Measurements from ENCODE around the gene SULT1A3.

- TF ChIP-seq, protein P1, sequence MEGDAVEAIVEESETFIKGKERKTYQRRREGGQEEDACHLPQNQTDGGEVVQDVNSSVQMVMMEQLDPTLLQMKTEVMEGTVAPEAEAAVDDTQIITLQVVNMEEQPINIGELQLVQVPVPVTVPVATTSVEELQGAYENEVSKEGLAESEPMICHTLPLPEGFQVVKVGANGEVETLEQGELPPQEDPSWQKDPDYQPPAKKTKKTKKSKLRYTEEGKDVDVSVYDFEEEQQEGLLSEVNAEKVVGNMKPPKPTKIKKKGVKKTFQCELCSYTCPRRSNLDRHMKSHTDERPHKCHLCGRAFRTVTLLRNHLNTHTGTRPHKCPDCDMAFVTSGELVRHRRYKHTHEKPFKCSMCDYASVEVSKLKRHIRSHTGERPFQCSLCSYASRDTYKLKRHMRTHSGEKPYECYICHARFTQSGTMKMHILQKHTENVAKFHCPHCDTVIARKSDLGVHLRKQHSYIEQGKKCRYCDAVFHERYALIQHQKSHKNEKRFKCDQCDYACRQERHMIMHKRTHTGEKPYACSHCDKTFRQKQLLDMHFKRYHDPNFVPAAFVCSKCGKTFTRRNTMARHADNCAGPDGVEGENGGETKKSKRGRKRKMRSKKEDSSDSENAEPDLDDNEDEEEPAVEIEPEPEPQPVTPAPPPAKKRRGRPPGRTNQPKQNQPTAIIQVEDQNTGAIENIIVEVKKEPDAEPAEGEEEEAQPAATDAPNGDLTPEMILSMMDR (conservative IDR thresholded peaks at IDR 0.05; ENCODE audit: low read depth in 2 of 2) = no peak
- no peak for TF ChIP-seq EZH2phosphoT487 (IDR thresholded peaks at IDR 0.05; ENCODE audit: unreplicated experiment)
- TF ChIP-seq, protein P2, sequence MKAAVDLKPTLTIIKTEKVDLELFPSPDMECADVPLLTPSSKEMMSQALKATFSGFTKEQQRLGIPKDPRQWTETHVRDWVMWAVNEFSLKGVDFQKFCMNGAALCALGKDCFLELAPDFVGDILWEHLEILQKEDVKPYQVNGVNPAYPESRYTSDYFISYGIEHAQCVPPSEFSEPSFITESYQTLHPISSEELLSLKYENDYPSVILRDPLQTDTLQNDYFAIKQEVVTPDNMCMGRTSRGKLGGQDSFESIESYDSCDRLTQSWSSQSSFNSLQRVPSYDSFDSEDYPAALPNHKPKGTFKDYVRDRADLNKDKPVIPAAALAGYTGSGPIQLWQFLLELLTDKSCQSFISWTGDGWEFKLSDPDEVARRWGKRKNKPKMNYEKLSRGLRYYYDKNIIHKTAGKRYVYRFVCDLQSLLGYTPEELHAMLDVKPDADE (IDR thresholded peaks at IDR 0.05) = no peak
- no peak for TF ChIP-seq STAT1 (IDR thresholded peaks at IDR 0.05; ENCODE audit: unreplicated experiment)
- no peak for TF ChIP-seq EZH2 (IDR thresholded peaks at IDR 0.05; ENCODE audit: low read depth, unreplicated experiment)
- TF ChIP-seq POLR2AphosphoS5 (IDR thresholded peaks at IDR 0.05; ENCODE audit: low read depth) = no peak
- no peak for TF ChIP-seq REST (IDR thresholded peaks at IDR 0.05; ENCODE audit: unreplicated experiment)
- TF ChIP-seq JUNB (IDR thresholded peaks at IDR 0.05; ENCODE audit: unreplicated experiment) = no peak
- TF ChIP-seq ZNF331 (CRISPR knock-in tag; IDR thresholded peaks at IDR 0.05; ENCODE audit: low read depth) = no peak
- no peak for TF ChIP-seq CREB1 (CRISPR knock-in tag; IDR thresholded peaks at IDR 0.05; ENCODE audit: low read depth)
- no peak for TF ChIP-seq NANOG (IDR thresholded peaks at IDR 0.05; ENCODE audit: borderline replicate concordance)
- TF ChIP-seq ZNF114 (CRISPR knock-in tag; IDR thresholded peaks at IDR 0.05) = no peak
- no peak for TF ChIP-seq ZNF462 (CRISPR knock-in tag; IDR thresholded peaks at IDR 0.05)
These were observed 19.9 kb upstream of the SULT1A3 start for GRCh38 chr16:30179195-30179594.
